MM.1S (cell line): Measurements from ENCODE around the gene ADCY3.

ENCODE experiments used
- DNase-seq: peaks from one replicate; pipeline ENCODE4 v3.0.0-alpha.2; 2015
- H2AFZ ChIP-seq: fragments of 300-600 bp; sonication (generic); 2 replicates; pipeline ENCODE4 v1.6.0; 2016; ENCODE audit warnings: antibody characterized with exemption, low read length
- H3F3A ChIP-seq: fragments of 300-600 bp; sonication (generic); 2 replicates; pipeline ENCODE4 v1.6.1; 2016; ENCODE audit warnings: mild to moderate bottlenecking, antibody characterized with exemption, low read length, moderate library complexity, mixed read lengths; ENCODE audit not compliant: insufficient read depth
- H3K27ac ChIP-seq: fragments of 300-600 bp; sonication (generic); 2 replicates; pipeline ENCODE4 v1.5.1; 2016; ENCODE audit warnings: mild to moderate bottlenecking, low read length
- H3K27me3 ChIP-seq: fragments of 300-600 bp; sonication (generic); replicated peaks from 2 replicates; pipeline ENCODE4 v1.6.0; 2016; ENCODE audit warnings: low read length; ENCODE audit not compliant: insufficient read depth
- H3K36me3 ChIP-seq: fragments of 300-600 bp; sonication (generic); replicated peaks from 2 replicates; pipeline ENCODE4 v1.6.1; 2016; ENCODE audit warnings: mild to moderate bottlenecking, low read length, mixed read lengths; ENCODE audit not compliant: insufficient read depth
- H3K4me1 ChIP-seq: fragments of 300-600 bp; sonication (generic); 2 replicates; pipeline ENCODE4 v1.6.1; 2016; ENCODE audit warnings: low read length, mixed read lengths
- H3K4me2 ChIP-seq: fragments of 300-600 bp; sonication (generic); 2 replicates; pipeline ENCODE4 v1.6.0; 2016; ENCODE audit warnings: low read depth, low read length
- H3K4me3 ChIP-seq: fragments of 300-600 bp; sonication (generic); 2 replicates; pipeline ENCODE4 v1.5.1; 2016; ENCODE audit warnings: low read length, mixed read lengths
- H3K79me2 ChIP-seq: fragments of 300-600 bp; sonication (generic); 2 replicates; pipeline ENCODE4 v1.6.1; 2016; ENCODE audit warnings: mixed run types, low read length, mixed read lengths
- H3K9ac ChIP-seq: fragments of 300-600 bp; sonication (generic); 2 replicates; pipeline ENCODE4 v1.6.1; 2016; ENCODE audit warnings: low read length, mixed read lengths
- H3K9me2 ChIP-seq: fragments of 300-600 bp; sonication (generic); replicated peaks from 2 replicates; pipeline ENCODE4 v1.6.1; 2016; ENCODE audit warnings: mild to moderate bottlenecking, low read length, mixed read lengths; ENCODE audit not compliant: insufficient read depth
- H3K9me3 ChIP-seq: fragments of 300-600 bp; sonication (generic); replicated peaks from 2 replicates; pipeline ENCODE4 v1.6.1; 2016; ENCODE audit warnings: mild to moderate bottlenecking, low read length, mixed read lengths; ENCODE audit not compliant: insufficient read depth
- H4K20me1 ChIP-seq: fragments of 300-600 bp; sonication (generic); 2 replicates; pipeline ENCODE4 v1.6.1; 2016; ENCODE audit warnings: mild to moderate bottlenecking, low read length, moderate library complexity, mixed read lengths; ENCODE audit not compliant: insufficient read depth
- EZH2 ChIP-seq: fragments of 300-600 bp; sonication (generic); optimal IDR thresholded peaks from 2 replicates; pipeline ENCODE3; 2017; ENCODE audit warnings: low read depth, mild to moderate bottlenecking, antibody characterized with exemption, low read length, mixed read lengths
- EZH2phosphoT487 ChIP-seq: fragments of 300-600 bp; sonication (generic); IDR thresholded peaks from 2 replicates; pipeline ENCODE4 v1.6.1; 2018; ENCODE audit warnings: antibody characterized with exemption, low read length
- TF ChIP-seq, protein P1 (sequence below): fragments of 300-600 bp; sonication (generic); IDR thresholded peaks from 2 replicates; pipeline ENCODE4 v1.5.1; 2016; ENCODE audit warnings: antibody characterized with exemption, low read length, mixed read lengths

Gene ADCY3

DNA sequence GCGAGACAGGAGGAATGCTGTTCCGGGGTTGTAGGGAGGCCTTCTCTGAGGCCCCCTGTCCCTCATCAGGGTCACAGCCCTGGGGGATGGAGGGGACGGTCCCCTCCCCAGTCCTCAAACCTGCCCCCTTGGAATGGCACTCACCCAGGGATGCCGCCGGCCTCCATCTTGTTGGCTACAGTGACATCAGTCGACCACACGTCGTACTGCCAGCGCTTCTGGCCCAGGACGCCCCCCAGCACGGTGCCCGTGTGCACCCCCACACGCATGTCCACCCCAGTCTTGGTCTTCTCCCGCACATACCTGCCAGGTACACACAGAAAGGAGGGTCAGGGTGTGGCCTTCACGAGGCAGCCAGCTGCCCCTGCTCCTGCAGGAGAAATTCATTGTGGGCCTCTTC is 80.3 kb downstream of the ADCY3 start:
- Histone ChIP-seq H3K79me2 (peaks cover 4% of the 10 kb centered on the region; the same call in 1 of the 2 replicates), H3F3A (no peaks in the 10 kb centered on the region), H3K4me2 (no peak overlapping the region), H4K20me1 (no peaks in the 10 kb centered on the region), H3K4me3 (no peak overlapping the region), H3K27me3 (no peaks in the 10 kb centered on the region), H2AFZ (no peak overlapping the region), H3K36me3 (no peaks in the 10 kb centered on the region; the same call in 1 of the 2 replicates), H3K9me3 (no peaks in the 10 kb centered on the region), H3K9me2 (no peaks in the 10 kb centered on the region), H3K4me1 (no peaks in the 10 kb centered on the region), H3K9ac (no peak overlapping the region), H3K27ac (no peak overlapping the region)
- no peak for DNase-seq
- TF ChIP-seq EZH2 (no peak), EZH2phosphoT487 (no peak)
- TF ChIP-seq, protein P1, sequence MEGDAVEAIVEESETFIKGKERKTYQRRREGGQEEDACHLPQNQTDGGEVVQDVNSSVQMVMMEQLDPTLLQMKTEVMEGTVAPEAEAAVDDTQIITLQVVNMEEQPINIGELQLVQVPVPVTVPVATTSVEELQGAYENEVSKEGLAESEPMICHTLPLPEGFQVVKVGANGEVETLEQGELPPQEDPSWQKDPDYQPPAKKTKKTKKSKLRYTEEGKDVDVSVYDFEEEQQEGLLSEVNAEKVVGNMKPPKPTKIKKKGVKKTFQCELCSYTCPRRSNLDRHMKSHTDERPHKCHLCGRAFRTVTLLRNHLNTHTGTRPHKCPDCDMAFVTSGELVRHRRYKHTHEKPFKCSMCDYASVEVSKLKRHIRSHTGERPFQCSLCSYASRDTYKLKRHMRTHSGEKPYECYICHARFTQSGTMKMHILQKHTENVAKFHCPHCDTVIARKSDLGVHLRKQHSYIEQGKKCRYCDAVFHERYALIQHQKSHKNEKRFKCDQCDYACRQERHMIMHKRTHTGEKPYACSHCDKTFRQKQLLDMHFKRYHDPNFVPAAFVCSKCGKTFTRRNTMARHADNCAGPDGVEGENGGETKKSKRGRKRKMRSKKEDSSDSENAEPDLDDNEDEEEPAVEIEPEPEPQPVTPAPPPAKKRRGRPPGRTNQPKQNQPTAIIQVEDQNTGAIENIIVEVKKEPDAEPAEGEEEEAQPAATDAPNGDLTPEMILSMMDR, result no peak

DNA sequence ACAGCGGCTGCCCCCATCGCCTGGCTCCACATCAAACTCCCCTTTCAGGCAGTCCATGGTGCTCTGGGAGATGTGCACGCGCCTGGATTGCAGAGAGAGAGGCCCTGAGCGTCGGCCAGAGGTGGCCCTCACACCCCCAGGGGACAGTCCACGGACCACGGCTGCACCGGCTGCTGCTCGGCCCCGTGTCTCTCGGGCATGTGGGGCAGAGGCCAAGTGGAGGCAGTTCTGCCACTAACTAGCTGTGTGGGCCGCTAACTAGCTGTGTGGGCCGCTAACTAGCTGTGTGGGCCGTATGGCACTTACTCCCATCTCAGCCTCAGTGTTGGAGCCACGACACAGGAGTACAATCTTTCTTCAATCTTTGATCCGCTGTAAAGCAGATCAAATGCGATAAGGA is 81.5 kb downstream of the ADCY3 start:
- no peak overlapping the region for H3K4me2 ChIP-seq
- H2AFZ ChIP-seq, result no peak overlapping the region
- H3K9me2 ChIP-seq, result no peaks in the 10 kb centered on the region
- no peak overlapping the region for H3K4me3 ChIP-seq
- no peaks in the 10 kb centered on the region for H4K20me1 ChIP-seq
- H3K79me2 ChIP-seq, result no peaks in the 10 kb centered on the region
- H3K36me3 ChIP-seq, result no peaks in the 10 kb centered on the region; the same call in 1 of the 2 replicates
- H3F3A ChIP-seq, result no peaks in the 10 kb centered on the region
- no peak overlapping the region for H3K9ac ChIP-seq
- TF ChIP-seq, protein P1, result no peak
- TF ChIP-seq EZH2 (no peak), EZH2phosphoT487 (no peak)
- no peaks in the 10 kb centered on the region for H3K4me1 ChIP-seq
- H3K9me3 ChIP-seq, result no peaks in the 10 kb centered on the region
- no peaks in the 10 kb centered on the region for H3K27me3 ChIP-seq
- DNase-seq, result no peak
- H3K27ac ChIP-seq, result no peak overlapping the region

DNA sequence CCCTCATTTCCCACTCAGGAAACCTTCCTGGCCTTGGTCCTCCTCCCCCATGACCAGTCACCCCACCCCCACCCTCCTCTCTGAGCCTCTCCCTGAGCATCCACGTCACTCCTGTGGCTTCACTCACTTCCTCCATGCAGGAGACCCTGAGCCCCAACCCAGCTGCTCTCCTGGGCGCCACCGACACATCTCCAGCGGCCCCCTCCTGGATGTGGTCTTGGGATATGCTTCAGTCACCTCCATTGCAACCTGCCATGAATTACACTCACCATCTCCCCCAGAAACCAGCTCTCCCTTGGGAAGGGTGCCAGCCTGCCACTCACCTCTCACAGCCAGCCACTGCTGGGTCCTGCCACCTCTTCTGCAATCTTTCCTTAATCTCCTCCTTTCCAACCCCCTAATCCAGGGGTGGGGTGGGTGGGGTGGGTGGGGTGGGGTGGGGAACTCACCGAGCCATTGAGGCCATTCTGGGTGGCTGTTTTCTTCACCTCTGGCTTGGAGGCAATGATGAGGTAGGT is 82.0 kb downstream of the ADCY3 start:
- Histone ChIP-seq H2AFZ (no peak overlapping the region), H3K4me1 (no peaks in the 10 kb centered on the region), H3K36me3 (no peaks in the 10 kb centered on the region; the same call in 1 of the 2 replicates), H3K27ac (no peak overlapping the region), H3K9ac (no peak overlapping the region), H3K27me3 (no peaks in the 10 kb centered on the region), H3K4me3 (no peak overlapping the region), H4K20me1 (no peaks in the 10 kb centered on the region), H3K9me2 (no peaks in the 10 kb centered on the region), H3K79me2 (no peaks in the 10 kb centered on the region), H3K4me2 (no peak overlapping the region), H3F3A (no peaks in the 10 kb centered on the region), H3K9me3 (no peaks in the 10 kb centered on the region)
- TF ChIP-seq EZH2 (no peak), EZH2phosphoT487 (no peak)
- TF ChIP-seq, protein P1, result no peak
- no peak for DNase-seq
